ENCODE measurements around the gene TEDDM1.
"Not testable (repeated sequence)": the region's sequence is repeated elsewhere in the genome, so short reads cannot be mapped to it uniquely, and the experiment has no call there.

TEDDM1 gene, protein sequence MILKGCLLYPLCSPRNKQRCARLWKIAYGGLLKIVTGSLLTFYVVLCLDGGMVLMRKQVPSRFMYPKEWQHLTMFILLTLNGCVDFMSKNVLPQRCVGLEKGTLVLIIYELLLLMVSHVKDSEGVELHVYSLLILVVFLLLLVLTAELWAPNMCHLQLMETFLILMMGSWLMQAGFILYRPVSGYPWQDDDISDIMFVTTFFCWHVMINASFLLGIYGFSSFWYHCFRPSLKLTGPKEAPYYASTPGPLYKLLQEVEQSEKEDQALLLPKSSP

DNA sequence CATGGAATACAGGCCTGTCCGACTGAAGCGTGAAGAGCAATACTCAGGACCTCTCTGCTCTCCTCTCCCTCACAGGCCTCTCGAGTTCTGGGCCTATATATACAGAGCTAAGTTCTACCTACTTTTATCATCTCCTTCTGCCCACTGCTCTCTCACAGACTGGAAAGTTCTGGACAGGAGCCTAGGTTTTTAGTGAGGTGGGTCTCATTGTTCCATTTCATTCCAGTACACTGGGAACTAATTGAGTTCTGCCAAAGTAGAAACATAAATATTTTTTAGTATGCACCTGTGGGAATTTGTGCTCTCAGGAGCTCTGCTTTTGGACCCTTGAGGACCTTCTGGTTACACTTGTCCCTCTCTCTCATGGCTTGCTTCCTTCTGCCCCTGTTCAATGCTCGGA lies at the start of gene TEDDM1:
Gene TEDDM1 (minus strand): TSS at position 101 of the 400 bp plus-strand sequence. CDS start 182 bp downstream, outside the sequence.
- Histone ChIP-seq H3K27ac (ENCODE audit: low read length) (no peak within 1 kb of the TSS), H3K27me3 (ENCODE audit: low read depth, low read length) (no peaks in the 10 kb centered on the region), H3K36me3 (ENCODE audit: control insufficient read depth in 1 of 2, insufficient read depth in 2 of 2, low read length in 2 of 2) (no peaks in the 10 kb centered on the region), H3K4me1 (ENCODE audit: control insufficient read depth in 1 of 2, insufficient read depth in 2 of 2, low read length in 2 of 2) (peaks cover 6 to 10% of the 10 kb centered on the region in 2 donors), H3K4me3 (ENCODE audit: low read depth in 1 of 2, low read length in 2 of 2) (no peak within 1 kb of the TSS), H3K9me3 (ENCODE audit: control insufficient read depth in 1 of 2, low read length in 2 of 2) (no peaks in the 10 kb centered on the region)

- H3K4me3 ChIP-seq (ENCODE audit: low read depth in 1 of 2, low read length in 2 of 2), result no peak within 1 kb of the TSS
- H3K36me3 ChIP-seq (ENCODE audit: control insufficient read depth in 1 of 2, insufficient read depth in 2 of 2, low read length in 2 of 2), result no peaks in the 10 kb centered on the region
- H3K27ac ChIP-seq (ENCODE audit: low read length), result no peak within 1 kb of the TSS
- H3K9me3 ChIP-seq (ENCODE audit: control insufficient read depth in 1 of 2, low read length in 2 of 2), result no peaks in the 10 kb centered on the region
- H3K4me1 ChIP-seq (ENCODE audit: control insufficient read depth in 1 of 2, insufficient read depth in 2 of 2, low read length in 2 of 2), result no peaks in the 10 kb centered on the region
- no peaks in the 10 kb centered on the region for H3K27me3 ChIP-seq (ENCODE audit: low read depth, low read length)
Observed at GRCh38 chr1:182450087-182450486, 49.6 kb upstream of the TEDDM1 start, which contains the start of gene RGSL1. Gene RGSL1 (plus strand): TSS chr1:182450146. CDS start chr1:182450166, 20 bp downstream.

DNA sequence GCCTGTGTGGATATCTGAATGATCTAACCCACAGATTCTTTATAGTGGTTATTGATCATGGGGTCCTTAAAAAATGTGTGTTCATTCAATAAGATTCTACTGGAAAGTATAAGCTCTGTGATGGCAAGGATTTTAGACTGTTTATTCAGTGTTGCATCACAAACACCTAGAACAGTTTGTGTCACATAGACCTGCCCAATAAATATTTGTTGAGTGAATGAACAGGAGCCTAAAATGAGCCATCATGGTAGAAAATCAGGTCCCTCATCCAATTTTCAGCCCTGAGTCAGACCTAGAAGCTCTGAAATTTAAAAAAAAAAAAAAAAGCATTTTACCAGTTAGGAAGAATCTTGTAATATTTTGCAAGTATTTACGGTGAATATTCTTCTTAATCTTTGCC lies 47.2 kb upstream of the TEDDM1 start:
- H3K27me3 ChIP-seq (ENCODE audit: low read depth, low read length), result no peaks in the 10 kb centered on the region
- H3K27ac ChIP-seq (ENCODE audit: low read length), result no peak overlapping the region
- H3K36me3 ChIP-seq (ENCODE audit: control insufficient read depth in 1 of 2, insufficient read depth in 2 of 2, low read length in 2 of 2), result no peaks in the 10 kb centered on the region

DNA sequence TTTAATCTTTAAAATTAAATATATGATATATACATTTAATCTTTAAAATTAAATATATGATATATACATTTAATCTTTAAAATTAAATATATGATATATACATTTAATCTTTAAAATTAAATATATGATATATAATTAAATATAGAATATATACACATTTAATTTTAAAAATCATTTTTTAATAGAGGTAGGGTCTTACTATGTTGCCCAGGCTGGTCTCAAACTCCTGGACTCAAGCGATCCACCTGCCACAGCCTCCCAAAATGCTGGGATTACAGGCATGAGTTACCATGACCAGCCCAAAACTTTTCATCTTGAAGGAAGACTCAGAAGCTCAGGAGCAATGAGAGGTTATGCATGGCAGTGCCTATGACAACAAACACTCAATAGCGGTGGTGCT lies 46.7 kb upstream of the TEDDM1 start:
- not testable (repeated sequence) for H3K4me3 ChIP-seq (ENCODE audit: low read depth in 1 of 2, low read length in 2 of 2); H3K27ac ChIP-seq (ENCODE audit: low read length); H3K27me3 ChIP-seq (ENCODE audit: low read depth, low read length); H3K36me3 ChIP-seq (ENCODE audit: control insufficient read depth in 1 of 2, insufficient read depth in 2 of 2, low read length in 2 of 2); H3K9me3 ChIP-seq (ENCODE audit: control insufficient read depth in 1 of 2, low read length in 2 of 2); H3K4me1 ChIP-seq (ENCODE audit: control insufficient read depth in 1 of 2, insufficient read depth in 2 of 2, low read length in 2 of 2)

More for the DNA sequence above, 47.2 kb upstream of the TEDDM1 start:
- Histone ChIP-seq H3K4me1 (ENCODE audit: control insufficient read depth in 1 of 2, insufficient read depth in 2 of 2, low read length in 2 of 2) (no peaks in the 10 kb centered on the region), H3K4me3 (ENCODE audit: low read depth in 1 of 2, low read length in 2 of 2) (no peak overlapping the region), H3K9me3 (ENCODE audit: control insufficient read depth in 1 of 2, low read length in 2 of 2) (no peaks in the 10 kb centered on the region)

DNA sequence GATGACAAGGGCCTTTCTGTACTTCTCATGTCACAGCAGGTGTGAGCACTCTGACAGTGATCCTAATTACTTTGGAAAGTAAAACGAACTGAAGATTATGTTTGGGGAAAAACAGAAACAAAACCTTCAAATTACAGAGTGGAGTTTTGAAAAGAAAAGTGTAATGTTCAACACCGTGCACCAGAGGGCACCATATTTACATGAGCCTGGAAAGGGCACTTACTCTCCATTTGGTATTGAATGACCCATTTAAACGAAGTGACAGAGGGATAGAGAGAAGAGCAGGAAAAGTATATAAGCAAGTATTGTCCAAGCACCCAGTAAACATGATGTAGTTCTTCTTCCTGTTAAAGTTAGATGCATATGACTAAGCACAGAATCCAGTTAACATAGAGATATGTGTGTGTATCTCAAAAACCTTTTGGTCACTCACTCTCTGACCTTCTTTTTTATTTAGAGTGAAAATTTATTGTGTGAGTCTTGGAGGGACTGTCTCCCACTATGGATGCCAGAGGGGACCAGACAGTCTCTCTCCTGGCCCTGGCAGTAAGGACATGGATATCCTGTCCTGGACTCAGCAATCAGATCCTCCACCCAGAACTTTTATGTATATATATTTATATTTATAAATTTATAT lies 45.7 kb upstream of the TEDDM1 start:
- Histone ChIP-seq H3K4me3 (ENCODE audit: low read depth in 1 of 2, low read length in 2 of 2) (no peak overlapping the region), H3K27ac (ENCODE audit: low read length) (no peak overlapping the region), H3K27me3 (ENCODE audit: low read depth, low read length) (no peaks in the 10 kb centered on the region), H3K9me3 (ENCODE audit: control insufficient read depth in 1 of 2, low read length in 2 of 2) (no peaks in the 10 kb centered on the region), H3K36me3 (ENCODE audit: control insufficient read depth in 1 of 2, insufficient read depth in 2 of 2, low read length in 2 of 2) (no peaks in the 10 kb centered on the region), H3K4me1 (ENCODE audit: control insufficient read depth in 1 of 2, insufficient read depth in 2 of 2, low read length in 2 of 2) (no peaks in the 10 kb centered on the region)

- Histone ChIP-seq H3K4me3 (ENCODE audit: low read depth in 1 of 2, low read length in 2 of 2) (no peak overlapping the region), H3K36me3 (ENCODE audit: control insufficient read depth in 1 of 2, insufficient read depth in 2 of 2, low read length in 2 of 2) (no peaks in the 10 kb centered on the region), H3K27ac (ENCODE audit: low read length) (no peak overlapping the region), H3K4me1 (ENCODE audit: control insufficient read depth in 1 of 2, insufficient read depth in 2 of 2, low read length in 2 of 2) (no peaks in the 10 kb centered on the region), H3K27me3 (ENCODE audit: low read depth, low read length) (no peaks in the 10 kb centered on the region), H3K9me3 (ENCODE audit: control insufficient read depth in 1 of 2, low read length in 2 of 2) (no peaks in the 10 kb centered on the region)
Observed at GRCh38 chr1:182444497-182444896, 44.0 kb upstream of the TEDDM1 start.

DNA sequence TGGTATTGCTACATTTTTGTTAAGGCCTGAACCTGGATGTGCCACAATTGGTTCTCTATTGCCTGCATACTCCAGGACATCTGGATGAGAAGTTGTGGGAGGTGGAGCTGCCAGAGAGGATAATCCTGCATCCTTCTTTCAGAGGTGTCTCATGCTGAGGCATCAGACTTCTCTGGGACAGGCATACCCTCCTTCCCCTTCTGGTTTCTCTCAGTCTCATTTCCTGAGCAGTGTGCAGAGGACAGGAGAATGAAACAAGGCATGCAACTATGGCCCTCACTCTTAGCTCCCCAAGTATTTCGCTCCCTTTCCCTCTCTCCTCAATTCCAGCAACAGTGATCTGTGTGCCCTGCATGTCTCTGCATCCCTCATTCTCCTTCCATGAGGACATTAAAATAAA lies 41.9 kb upstream of the TEDDM1 start:
- H3K36me3 ChIP-seq (ENCODE audit: control insufficient read depth in 1 of 2, insufficient read depth in 2 of 2, low read length in 2 of 2), result no peaks in the 10 kb centered on the region
- peaks cover 0 to 7% of the 10 kb centered on the region in 2 donors for H3K9me3 ChIP-seq (ENCODE audit: control insufficient read depth in 1 of 2, low read length in 2 of 2)
- no peak overlapping the region for H3K27ac ChIP-seq (ENCODE audit: low read length)
- H3K27me3 ChIP-seq (ENCODE audit: low read depth, low read length), result no peaks in the 10 kb centered on the region
- H3K4me3 ChIP-seq (ENCODE audit: low read depth in 1 of 2, low read length in 2 of 2), result no peak overlapping the region
- H3K4me1 ChIP-seq (ENCODE audit: control insufficient read depth in 1 of 2, insufficient read depth in 2 of 2, low read length in 2 of 2), result no peaks in the 10 kb centered on the region

DNA sequence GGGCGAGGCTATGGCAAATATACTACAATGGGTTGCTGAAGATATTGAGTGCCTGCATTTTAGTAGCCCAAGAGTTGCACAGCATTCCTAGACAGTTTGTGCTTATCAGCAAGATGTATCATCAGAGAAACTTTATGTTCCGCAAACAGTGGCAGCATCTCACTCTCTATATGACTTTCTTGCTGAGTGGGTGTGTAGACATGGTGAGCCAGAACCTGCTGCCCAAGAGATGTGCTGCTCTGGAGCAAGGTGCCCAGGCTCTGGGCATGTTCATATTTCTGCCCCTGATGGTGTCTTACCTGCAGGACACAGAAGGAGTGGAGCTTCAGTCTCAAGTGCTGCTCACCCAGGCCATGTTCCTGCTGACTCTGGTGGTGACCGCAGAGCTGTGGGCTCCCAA lies 41.3 kb upstream of the TEDDM1 start:
- Histone ChIP-seq H3K27ac (ENCODE audit: low read length) (no peak overlapping the region), H3K36me3 (ENCODE audit: control insufficient read depth in 1 of 2, insufficient read depth in 2 of 2, low read length in 2 of 2) (no peaks in the 10 kb centered on the region), H3K4me1 (ENCODE audit: control insufficient read depth in 1 of 2, insufficient read depth in 2 of 2, low read length in 2 of 2) (no peaks in the 10 kb centered on the region), H3K27me3 (ENCODE audit: low read depth, low read length) (no peaks in the 10 kb centered on the region), H3K4me3 (ENCODE audit: low read depth in 1 of 2, low read length in 2 of 2) (no peak overlapping the region), H3K9me3 (ENCODE audit: control insufficient read depth in 1 of 2, low read length in 2 of 2) (peaks cover 0 to 7% of the 10 kb centered on the region in 2 donors)

- Histone ChIP-seq H3K27me3 (ENCODE audit: low read depth, low read length) (no peaks in the 10 kb centered on the region), H3K9me3 (ENCODE audit: control insufficient read depth in 1 of 2, low read length in 2 of 2) (peaks cover 0 to 7% of the 10 kb centered on the region in 2 donors), H3K4me3 (ENCODE audit: low read depth in 1 of 2, low read length in 2 of 2) (no peak overlapping the region), H3K36me3 (ENCODE audit: control insufficient read depth in 1 of 2, insufficient read depth in 2 of 2, low read length in 2 of 2) (no peaks in the 10 kb centered on the region), H3K4me1 (ENCODE audit: control insufficient read depth in 1 of 2, insufficient read depth in 2 of 2, low read length in 2 of 2) (no peaks in the 10 kb centered on the region), H3K27ac (ENCODE audit: low read length) (no peak overlapping the region)
Observed at GRCh38 chr1:182438326-182438725, 37.9 kb upstream of the TEDDM1 start.

DNA sequence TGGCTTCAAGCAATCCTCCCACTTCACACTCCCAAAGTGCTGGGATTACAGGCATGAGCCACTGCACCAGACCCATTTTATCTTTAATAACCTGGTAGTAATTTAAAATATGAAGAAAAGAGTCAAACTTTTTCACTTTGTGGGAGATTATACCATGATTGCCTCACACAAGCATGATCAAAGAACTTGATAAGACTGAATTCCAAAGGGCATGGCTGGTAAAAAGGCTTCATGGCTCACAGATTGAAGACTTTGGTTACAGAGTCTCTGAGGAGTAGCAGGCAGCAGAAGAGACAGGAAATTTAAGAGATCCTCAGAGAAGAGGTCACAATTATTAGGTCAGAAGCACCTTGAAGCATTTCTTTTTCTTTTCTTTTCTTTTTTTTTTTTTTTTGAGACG lies 33.1 kb upstream of the TEDDM1 start:
- Histone ChIP-seq H3K9me3 (ENCODE audit: control insufficient read depth in 1 of 2, low read length in 2 of 2) (peaks cover 0 to 6% of the 10 kb centered on the region in 2 donors), H3K27me3 (ENCODE audit: low read depth, low read length) (no peaks in the 10 kb centered on the region), H3K36me3 (ENCODE audit: control insufficient read depth in 1 of 2, insufficient read depth in 2 of 2, low read length in 2 of 2) (no peaks in the 10 kb centered on the region), H3K27ac (ENCODE audit: low read length) (no peak overlapping the region), H3K4me3 (ENCODE audit: low read depth in 1 of 2, low read length in 2 of 2) (no peak overlapping the region), H3K4me1 (ENCODE audit: control insufficient read depth in 1 of 2, insufficient read depth in 2 of 2, low read length in 2 of 2) (no peaks in the 10 kb centered on the region)

- no peak overlapping the region for H3K4me3 ChIP-seq (ENCODE audit: low read depth in 1 of 2, low read length in 2 of 2)
- no peaks in the 10 kb centered on the region for H3K36me3 ChIP-seq (ENCODE audit: control insufficient read depth in 1 of 2, insufficient read depth in 2 of 2, low read length in 2 of 2)
- no peaks in the 10 kb centered on the region for H3K4me1 ChIP-seq (ENCODE audit: control insufficient read depth in 1 of 2, insufficient read depth in 2 of 2, low read length in 2 of 2)
- no peaks in the 10 kb centered on the region for H3K27me3 ChIP-seq (ENCODE audit: low read depth, low read length)
- no peak overlapping the region for H3K27ac ChIP-seq (ENCODE audit: low read length)
- no peaks in the 10 kb centered on the region for H3K9me3 ChIP-seq (ENCODE audit: control insufficient read depth in 1 of 2, low read length in 2 of 2)
Observed at GRCh38 chr1:182431278-182431677, 30.8 kb upstream of the TEDDM1 start.
